ENCODE results near the gene HHAT.
A peak's percentile ranks its signal among the peaks of the same experiment; 100 is the strongest.

The HHAT gene

DNA sequence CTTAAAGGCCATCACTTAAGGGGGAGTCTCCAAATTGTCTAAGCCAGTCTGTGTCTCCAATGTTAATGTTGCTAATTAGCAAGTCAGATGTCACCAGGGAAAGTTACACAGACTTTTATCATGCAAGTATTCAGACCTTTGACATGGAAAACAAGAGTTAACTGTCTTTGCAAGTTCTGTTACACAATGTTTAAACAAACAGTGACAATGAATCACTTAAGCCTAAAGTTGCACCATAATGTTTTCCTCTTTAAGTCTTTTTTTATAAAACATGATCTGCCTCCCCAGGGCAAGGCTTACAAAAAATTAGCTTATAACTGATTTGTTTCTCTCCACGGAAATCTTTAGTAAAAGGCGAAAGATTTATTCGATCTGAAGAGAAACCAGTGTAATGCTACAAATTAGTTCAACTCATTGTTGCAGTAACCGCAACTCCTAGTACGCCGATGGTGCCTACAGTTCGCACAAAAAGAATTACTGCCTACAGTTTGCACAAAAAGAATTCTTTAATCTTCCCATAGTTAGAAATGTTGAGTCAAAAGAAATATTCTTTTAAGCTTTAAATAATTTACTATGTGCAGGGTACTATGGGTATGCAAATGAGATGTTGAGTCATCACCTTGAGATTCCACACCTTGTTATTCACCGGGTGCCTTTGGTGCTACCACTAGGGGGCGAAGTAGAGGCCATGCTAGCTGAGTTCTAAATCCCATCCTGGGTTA is 45.3 kb downstream of the HHAT start:
- Histone ChIP-seq H3K4ac (ENCODE audit: low read depth, low read length) (no peak overlapping the region), H3K36me3 (ENCODE audit: control insufficient read depth, insufficient read depth, low read length) (no peaks in the 10 kb centered on the region), H3K79me1 (ENCODE audit: low read length) (no peaks in the 10 kb centered on the region), H2AK5ac (ENCODE audit: low read length) (no peak overlapping the region), H4K5ac (ENCODE audit: low read length) (no peak overlapping the region), H3K4me1 (ENCODE audit: control insufficient read depth, low read depth, low read length) (peaks cover 6% of the 10 kb centered on the region), H3K4me2 (ENCODE audit: low read length) (no peak overlapping the region), H4K8ac (ENCODE audit: low read depth, low read length) (no peak overlapping the region), H3K9ac (ENCODE audit: low read length) (no peak overlapping the region), H3K4me3 (ENCODE audit: low read length) (no peak overlapping the region), H2BK120ac (ENCODE audit: low read depth, low read length) (no peak overlapping the region), H2BK15ac (replicated peaks; ENCODE audit: low read depth) (no peak overlapping the region), H3K27ac (ENCODE audit: low read depth, low read length) (peak overlapping the region; percentile 55), H3K18ac (ENCODE audit: low read length) (no peak overlapping the region), H3K79me2 (ENCODE audit: control insufficient read depth, insufficient read depth, low read length) (no peaks in the 10 kb centered on the region), H3K23ac (ENCODE audit: low read length) (no peak overlapping the region), H3K56ac (ENCODE audit: low read length) (no peak overlapping the region), H3K27me3 (ENCODE audit: insufficient read depth, low read length, poor library complexity) (no peaks in the 10 kb centered on the region), H2BK5ac (ENCODE audit: low read length) (no peak overlapping the region)
- DNase-seq: peak; percentile 100
- no CpG with 5 or more reads among the region's 9 CpGs for WGBS (ENCODE audit: extremely low coverage, insufficient coverage, low lambda C conversion rate)

DNA sequence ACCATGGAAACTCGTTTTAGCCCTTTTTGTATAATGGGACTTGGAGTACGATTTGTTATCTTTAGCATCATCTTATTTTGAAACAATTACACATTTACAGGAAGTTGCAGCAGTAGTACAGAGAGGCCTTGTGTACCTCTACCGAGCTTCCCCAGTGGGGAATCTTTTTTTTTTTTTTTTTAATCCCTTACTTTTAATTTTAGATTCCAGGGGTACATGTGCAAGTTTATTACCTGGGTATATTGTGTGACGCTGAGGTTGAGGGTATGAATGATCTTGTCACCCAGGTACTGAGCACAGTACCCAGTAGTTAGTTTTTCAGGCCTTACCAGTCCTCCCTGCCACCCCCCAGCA is 45.9 kb downstream of the HHAT start:
- Histone ChIP-seq H2BK5ac (ENCODE audit: low read length) (no peak overlapping the region), H4K8ac (ENCODE audit: low read depth, low read length) (peak overlapping the region; percentile 86), H3K4me3 (ENCODE audit: low read length) (no peak overlapping the region), H3K27ac (ENCODE audit: low read depth, low read length) (no peak overlapping the region), H3K23ac (ENCODE audit: low read length) (no peak overlapping the region), H4K5ac (ENCODE audit: low read length) (no peak overlapping the region), H2BK15ac (replicated peaks; ENCODE audit: low read depth) (no peak overlapping the region), H3K79me2 (ENCODE audit: control insufficient read depth, insufficient read depth, low read length) (no peaks in the 10 kb centered on the region), H3K4ac (ENCODE audit: low read depth, low read length) (no peak overlapping the region), H3K56ac (ENCODE audit: low read length) (no peak overlapping the region), H3K79me1 (ENCODE audit: low read length) (no peaks in the 10 kb centered on the region), H3K36me3 (ENCODE audit: control insufficient read depth, insufficient read depth, low read length) (no peaks in the 10 kb centered on the region), H3K18ac (ENCODE audit: low read length) (no peak overlapping the region), H2AK5ac (ENCODE audit: low read length) (no peak overlapping the region), H3K9ac (ENCODE audit: low read length) (no peak overlapping the region), H3K4me1 (ENCODE audit: control insufficient read depth, low read depth, low read length) (peaks cover 4% of the 10 kb centered on the region), H2BK120ac (ENCODE audit: low read depth, low read length) (no peak overlapping the region), H3K27me3 (ENCODE audit: insufficient read depth, low read length, poor library complexity) (no peaks in the 10 kb centered on the region), H3K4me2 (ENCODE audit: low read length) (no peak overlapping the region)
- no peak for DNase-seq
- WGBS (ENCODE audit: extremely low coverage, insufficient coverage, low lambda C conversion rate): no CpG with 5 or more reads among the region's 4 CpGs

DNA sequence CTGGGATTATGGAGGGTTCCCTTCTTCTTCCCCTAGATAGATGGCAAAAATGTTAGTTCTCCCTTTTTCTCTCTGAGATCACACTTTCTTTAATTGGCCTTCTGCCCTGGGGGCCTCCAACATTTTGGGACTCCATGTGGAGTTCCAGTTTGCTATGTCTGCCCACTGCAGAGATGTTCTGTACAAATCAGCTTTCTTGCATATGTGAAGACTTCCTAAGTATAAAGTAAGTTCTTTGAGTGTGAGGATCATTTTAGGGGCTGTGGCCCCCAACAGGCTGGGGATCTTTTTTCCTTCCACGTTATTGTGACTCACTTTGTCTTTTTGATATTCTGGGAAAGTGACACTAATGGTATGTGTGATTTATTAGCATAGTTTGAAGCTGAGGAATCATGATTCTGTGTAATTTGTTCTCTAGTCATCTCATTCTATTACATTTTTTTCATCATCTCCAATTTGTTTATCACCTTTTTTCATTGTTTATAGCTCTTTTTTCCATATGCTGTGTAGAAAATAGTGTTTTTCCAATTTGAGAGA is 48.2 kb downstream of the HHAT start:
- no peak overlapping the region for H3K4me3 ChIP-seq (ENCODE audit: low read length)
- H4K5ac ChIP-seq (ENCODE audit: low read length): no peak overlapping the region
- no peak overlapping the region for H2AK5ac ChIP-seq (ENCODE audit: low read length)
- no peaks in the 10 kb centered on the region for H3K36me3 ChIP-seq (ENCODE audit: control insufficient read depth, insufficient read depth, low read length)
- H3K79me1 ChIP-seq (ENCODE audit: low read length): no peaks in the 10 kb centered on the region
- no peak overlapping the region for H3K4ac ChIP-seq (ENCODE audit: low read depth, low read length)
- H4K8ac ChIP-seq (ENCODE audit: low read depth, low read length): no peak overlapping the region
- no peak overlapping the region for H3K27ac ChIP-seq (ENCODE audit: low read depth, low read length)
- no peak overlapping the region for H3K4me2 ChIP-seq (ENCODE audit: low read length)
- H3K79me2 ChIP-seq (ENCODE audit: control insufficient read depth, insufficient read depth, low read length): no peaks in the 10 kb centered on the region
- H3K4me1 ChIP-seq (ENCODE audit: control insufficient read depth, low read depth, low read length): peaks cover 3% of the 10 kb centered on the region
- H2BK120ac ChIP-seq (ENCODE audit: low read depth, low read length): no peak overlapping the region
- H3K56ac ChIP-seq (ENCODE audit: low read length): no peak overlapping the region
- no peak overlapping the region for H2BK15ac ChIP-seq (replicated peaks; ENCODE audit: low read depth)
- H3K9ac ChIP-seq (ENCODE audit: low read length): no peak overlapping the region
- no CpG with 5 or more reads among the region's 1 CpG for WGBS (ENCODE audit: extremely low coverage, insufficient coverage, low lambda C conversion rate)
- no peak overlapping the region for H3K18ac ChIP-seq (ENCODE audit: low read length)
- no peak overlapping the region for H3K23ac ChIP-seq (ENCODE audit: low read length)
- no peak overlapping the region for H2BK5ac ChIP-seq (ENCODE audit: low read length)
- no peaks in the 10 kb centered on the region for H3K27me3 ChIP-seq (ENCODE audit: insufficient read depth, low read length, poor library complexity)
- DNase-seq: no peak

DNA sequence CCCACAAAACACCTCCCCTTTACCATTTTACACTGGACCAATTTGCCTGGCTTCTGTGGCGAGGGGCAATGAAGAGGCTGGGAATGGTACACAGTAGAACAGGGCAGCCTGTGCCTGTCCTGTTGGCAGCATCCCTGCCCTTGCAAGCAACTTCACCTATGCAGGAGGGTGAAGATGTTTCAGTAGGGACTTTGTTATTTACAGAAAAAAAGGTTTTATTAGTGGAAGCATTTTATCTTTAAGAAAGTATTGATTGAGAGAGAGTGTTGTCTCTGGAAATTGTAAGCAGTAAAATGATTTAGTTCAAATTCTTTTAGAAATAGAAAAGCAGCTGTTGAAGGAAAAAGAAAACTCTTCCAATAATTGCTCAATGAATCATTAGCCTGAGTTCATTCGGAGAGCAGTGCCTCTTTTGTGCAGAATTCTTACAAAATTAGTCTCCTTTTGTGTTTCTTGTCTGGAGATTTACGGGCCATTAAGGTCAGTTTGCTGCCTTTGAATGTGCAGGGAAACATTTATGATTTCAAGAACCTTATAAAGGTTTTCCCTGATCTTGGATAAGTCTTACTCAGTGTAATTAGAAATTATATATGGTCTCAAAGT is 49.1 kb downstream of the HHAT start:
- Histone ChIP-seq H3K79me2 (ENCODE audit: control insufficient read depth, insufficient read depth, low read length) (no peaks in the 10 kb centered on the region), H3K79me1 (ENCODE audit: low read length) (no peaks in the 10 kb centered on the region), H3K4me2 (ENCODE audit: low read length) (no peak overlapping the region), H3K18ac (ENCODE audit: low read length) (no peak overlapping the region), H3K36me3 (ENCODE audit: control insufficient read depth, insufficient read depth, low read length) (no peaks in the 10 kb centered on the region), H2BK15ac (replicated peaks; ENCODE audit: low read depth) (no peak overlapping the region), H3K9ac (ENCODE audit: low read length) (no peak overlapping the region), H3K4ac (ENCODE audit: low read depth, low read length) (no peak overlapping the region), H4K5ac (ENCODE audit: low read length) (no peak overlapping the region), H2BK120ac (ENCODE audit: low read depth, low read length) (no peak overlapping the region), H2AK5ac (ENCODE audit: low read length) (no peak overlapping the region), H4K8ac (ENCODE audit: low read depth, low read length) (no peak overlapping the region), H3K27ac (ENCODE audit: low read depth, low read length) (no peak overlapping the region), H3K27me3 (ENCODE audit: insufficient read depth, low read length, poor library complexity) (no peaks in the 10 kb centered on the region), H2BK5ac (ENCODE audit: low read length) (no peak overlapping the region), H3K56ac (ENCODE audit: low read length) (no peak overlapping the region), H3K4me3 (ENCODE audit: low read length) (no peak overlapping the region), H3K4me1 (ENCODE audit: control insufficient read depth, low read depth, low read length) (peaks cover 3% of the 10 kb centered on the region), H3K23ac (ENCODE audit: low read length) (no peak overlapping the region)
- DNase-seq: no peak
- no CpG with 5 or more reads among the region's 3 CpGs for WGBS (ENCODE audit: extremely low coverage, insufficient coverage, low lambda C conversion rate)

DNA sequence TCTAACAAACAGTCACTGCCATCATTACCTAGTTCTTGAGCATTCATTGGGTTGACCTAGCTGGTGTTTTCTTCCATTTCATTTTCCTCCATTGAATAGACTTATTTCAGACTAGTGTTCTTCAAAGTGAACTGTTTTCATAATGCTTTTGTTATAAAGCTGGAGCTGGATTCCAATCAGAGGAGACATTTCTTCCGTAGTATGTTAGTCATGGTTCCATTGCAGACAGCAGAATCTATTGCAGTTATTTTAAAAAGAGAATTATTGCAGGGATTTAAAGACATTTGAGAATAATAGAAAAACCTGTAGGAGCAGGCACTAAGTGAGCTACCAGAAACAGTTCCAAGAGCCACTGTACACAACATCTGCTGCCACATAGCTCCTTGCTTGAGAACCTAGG is 50.0 kb downstream of the HHAT start:
- Histone ChIP-seq H3K4me1 (ENCODE audit: control insufficient read depth, low read depth, low read length) (no peaks in the 10 kb centered on the region), H3K79me2 (ENCODE audit: control insufficient read depth, insufficient read depth, low read length) (no peaks in the 10 kb centered on the region), H3K18ac (ENCODE audit: low read length) (no peak overlapping the region), H3K23ac (ENCODE audit: low read length) (no peak overlapping the region), H3K79me1 (ENCODE audit: low read length) (no peaks in the 10 kb centered on the region), H3K56ac (ENCODE audit: low read length) (no peak overlapping the region), H3K27me3 (ENCODE audit: insufficient read depth, low read length, poor library complexity) (no peaks in the 10 kb centered on the region), H2BK15ac (replicated peaks; ENCODE audit: low read depth) (no peak overlapping the region), H2BK5ac (ENCODE audit: low read length) (no peak overlapping the region), H4K8ac (ENCODE audit: low read depth, low read length) (no peak overlapping the region), H4K5ac (ENCODE audit: low read length) (no peak overlapping the region), H2BK120ac (ENCODE audit: low read depth, low read length) (no peak overlapping the region), H3K9ac (ENCODE audit: low read length) (no peak overlapping the region), H3K36me3 (ENCODE audit: control insufficient read depth, insufficient read depth, low read length) (no peaks in the 10 kb centered on the region), H3K4me2 (ENCODE audit: low read length) (no peak overlapping the region), H3K4ac (ENCODE audit: low read depth, low read length) (no peak overlapping the region), H2AK5ac (ENCODE audit: low read length) (no peak overlapping the region), H3K27ac (ENCODE audit: low read depth, low read length) (no peak overlapping the region), H3K4me3 (ENCODE audit: low read length) (no peak overlapping the region)
- no peak for DNase-seq
- no CpG with 5 or more reads among the region's 1 CpG for WGBS (ENCODE audit: extremely low coverage, insufficient coverage, low lambda C conversion rate)

Measured in mesendoderm (in vitro differentiated cells).